Endothelial cell (in vitro differentiated cells): ENCODE results near the gene RBMS3. TPM values are rescaled to one million over a fixed set of nuclear protein-coding genes. Genes with fewer than 3 reads are reported as not detected.

ENCODE experiments used
- DNase-seq: peaks from one replicate; pipeline ENCODE4 v3.0.0; 2021; ENCODE audit warnings: low spot score
- H3K27ac Mint-ChIP-seq: one replicate; pipeline ENCODE4 v1.8.0; 2021; ENCODE audit warnings: mixed read lengths, inconsistent platforms; ENCODE audit not compliant: unreplicated experiment
- H3K27me3 Mint-ChIP-seq: one replicate; pipeline ENCODE4 v1.8.0; 2021; ENCODE audit warnings: mild to moderate bottlenecking, moderate library complexity, mixed read lengths, inconsistent platforms; ENCODE audit not compliant: unreplicated experiment
- H3K36me3 Mint-ChIP-seq: one replicate; pipeline ENCODE4 v1.8.0; 2021; ENCODE audit warnings: mild to moderate bottlenecking, low read depth, mixed read lengths, inconsistent platforms; ENCODE audit not compliant: unreplicated experiment
- H3K4me1 Mint-ChIP-seq: one replicate; pipeline ENCODE4 v1.8.0; 2021; ENCODE audit warnings: mild to moderate bottlenecking, mixed read lengths, inconsistent platforms; ENCODE audit not compliant: unreplicated experiment
- H3K4me3 Mint-ChIP-seq: one replicate; pipeline ENCODE4 v1.8.0; 2021; ENCODE audit warnings: mild to moderate bottlenecking, mixed read lengths, inconsistent platforms; ENCODE audit not compliant: unreplicated experiment
- H3K9me3 Mint-ChIP-seq: one replicate; pipeline ENCODE4 v1.8.0; 2021; ENCODE audit warnings: mixed read lengths, inconsistent platforms; ENCODE audit not compliant: unreplicated experiment
- CTCF ChIP-seq: fragments of 200-600 bp; sonication (generic); IDR thresholded peaks from one replicate; pipeline ENCODE4 v1.5.0; 2021; ENCODE audit warnings: antibody characterized with exemption; ENCODE audit not compliant: unreplicated experiment
- total RNA-seq: library from RNA; stranded (reverse); fragmentation: NEBNext Ultra II Directional; extraction: Animal tissue kit (Norgen Biotek cat#: 25700); gene quantifications from one replicate; pipeline ENCODE4 v1.2.1, GENCODE V29; 2021; ENCODE audit not compliant: unreplicated experiment

The RBMS3 gene
- total RNA-seq, 1 donor from 2014 or later, result 30.9 TPM

- H3K27me3 Mint-ChIP-seq, result no peaks in the 10 kb centered on the region
- no peaks in the 10 kb centered on the region for H3K36me3 Mint-ChIP-seq
- DNase-seq, result no peak
- H3K27ac Mint-ChIP-seq, result no peak overlapping the region
- no peak overlapping the region for H3K4me3 Mint-ChIP-seq
- H3K4me1 Mint-ChIP-seq, result peaks cover 7% of the 10 kb centered on the region
- H3K9me3 Mint-ChIP-seq, result no peaks in the 10 kb centered on the region
- TF ChIP-seq CTCF, result no peak
Measured at GRCh38 chr3:29760226-29760685, 479.4 kb downstream of the RBMS3 start.

DNA sequence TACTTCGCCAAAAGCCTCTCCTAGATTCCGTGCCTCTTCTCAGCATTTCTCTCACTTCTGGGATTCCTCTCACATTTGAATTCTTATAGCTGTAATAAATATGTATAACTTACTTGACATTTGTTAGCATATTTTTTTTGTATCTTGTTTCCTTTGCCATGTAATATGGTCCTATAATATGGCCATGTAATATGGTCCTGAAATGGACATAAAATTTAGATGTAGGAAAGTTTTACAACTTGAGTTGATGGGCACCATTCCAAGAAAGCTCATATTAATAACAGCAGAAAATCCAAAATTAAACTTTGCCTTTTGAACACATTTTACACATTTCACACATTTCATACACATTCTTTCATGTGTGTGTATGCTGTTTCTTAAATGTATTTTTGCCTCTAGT lies 480.6 kb downstream of the RBMS3 start:
- no peak overlapping the region for H3K27ac Mint-ChIP-seq
- H3K9me3 Mint-ChIP-seq, result no peaks in the 10 kb centered on the region
- peaks cover 7% of the 10 kb centered on the region for H3K4me1 Mint-ChIP-seq
- DNase-seq, result no peak
- no peaks in the 10 kb centered on the region for H3K27me3 Mint-ChIP-seq
- TF ChIP-seq CTCF, result no peak
- peaks cover 3% of the 10 kb centered on the region for H3K36me3 Mint-ChIP-seq
- H3K4me3 Mint-ChIP-seq, result no peak overlapping the region

DNA sequence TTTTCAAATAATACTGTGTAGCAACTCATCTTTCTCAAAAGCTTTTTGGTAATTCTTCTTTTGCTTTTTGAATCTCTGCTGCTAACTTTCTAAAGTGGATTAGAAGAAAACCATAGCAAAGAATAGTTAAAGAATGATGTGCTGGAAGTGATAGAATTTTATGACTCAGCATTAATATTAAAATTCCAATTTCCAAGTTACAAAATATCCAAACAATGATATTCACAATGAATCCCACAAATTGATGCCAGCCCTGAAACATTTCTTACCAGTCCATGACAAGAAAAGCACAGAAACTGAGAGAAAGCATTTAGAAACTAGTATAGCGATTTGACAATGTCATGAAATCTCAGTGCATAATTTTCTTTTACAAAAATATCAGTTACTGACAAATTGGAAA lies 482.2 kb downstream of the RBMS3 start:
- TF ChIP-seq CTCF, result no peak
- Mint-ChIP-seq H3K4me1 (peaks cover 7% of the 10 kb centered on the region), H3K27ac (no peak overlapping the region), H3K4me3 (no peak overlapping the region), H3K9me3 (no peaks in the 10 kb centered on the region), H3K27me3 (no peaks in the 10 kb centered on the region), H3K36me3 (peaks cover 3% of the 10 kb centered on the region)
- DNase-seq, result no peak

DNA sequence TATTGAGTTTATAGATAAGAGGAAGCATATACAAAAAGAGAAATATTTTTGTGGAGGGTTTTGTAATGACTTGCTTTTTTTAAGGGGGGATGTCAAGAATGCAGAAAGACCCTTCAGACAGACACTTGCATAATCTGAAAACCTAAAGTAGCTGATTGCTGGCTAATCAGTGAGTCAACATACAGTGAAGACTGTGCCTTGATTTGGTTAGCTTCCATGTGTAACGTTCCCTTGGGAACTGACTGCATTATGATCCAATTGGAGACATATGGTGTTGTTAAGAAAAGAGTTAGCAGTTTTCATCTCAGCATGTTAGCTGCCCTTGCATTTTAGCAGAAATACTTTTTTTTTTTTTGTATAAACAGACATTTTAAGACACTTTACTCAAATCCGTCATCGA lies 483.2 kb downstream of the RBMS3 start:
- no peak for TF ChIP-seq CTCF
- Mint-ChIP-seq H3K36me3 (peaks cover 3% of the 10 kb centered on the region), H3K27ac (no peak overlapping the region), H3K4me1 (peaks cover 7% of the 10 kb centered on the region), H3K9me3 (no peaks in the 10 kb centered on the region), H3K4me3 (no peak overlapping the region), H3K27me3 (no peaks in the 10 kb centered on the region)
- DNase-seq, result no peak

DNA sequence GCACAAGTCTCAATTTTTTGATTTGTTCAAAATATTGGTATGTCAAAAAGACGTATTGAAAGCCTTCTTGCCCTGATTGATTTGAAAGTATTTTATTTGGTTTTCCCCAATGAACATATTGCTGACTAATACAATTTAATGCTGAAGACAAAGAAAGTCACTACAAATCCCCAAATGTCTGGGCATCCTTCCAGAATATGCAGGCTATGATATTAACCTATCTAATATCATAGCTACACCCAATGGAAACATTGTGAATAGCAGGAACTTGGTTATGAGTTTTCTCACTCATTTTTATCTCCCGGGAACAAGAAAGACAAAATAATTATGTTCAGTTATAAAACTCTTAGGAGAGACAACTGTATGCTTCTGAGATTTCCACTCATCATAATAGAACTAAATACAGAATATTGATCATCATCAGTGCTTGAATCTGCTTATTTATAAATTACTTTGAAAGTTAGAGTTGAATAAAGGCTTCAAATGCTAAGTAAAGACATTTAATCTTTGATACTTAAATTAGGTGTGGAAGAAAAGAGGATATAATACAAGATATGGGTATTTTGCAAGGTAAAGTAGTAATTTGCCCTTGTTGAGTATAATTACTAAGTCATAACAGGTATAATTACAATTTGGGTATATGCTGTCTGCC lies 483.9 kb downstream of the RBMS3 start:
- H3K27me3 Mint-ChIP-seq, result no peaks in the 10 kb centered on the region
- no peak for TF ChIP-seq CTCF
- DNase-seq, result no peak
- no peaks in the 10 kb centered on the region for H3K9me3 Mint-ChIP-seq
- H3K36me3 Mint-ChIP-seq, result peaks cover 3% of the 10 kb centered on the region
- H3K27ac Mint-ChIP-seq, result no peak overlapping the region
- peaks cover 5% of the 10 kb centered on the region for H3K4me1 Mint-ChIP-seq
- H3K4me3 Mint-ChIP-seq, result no peak overlapping the region
